ENCODE results near the gene KRT25.

DNA sequence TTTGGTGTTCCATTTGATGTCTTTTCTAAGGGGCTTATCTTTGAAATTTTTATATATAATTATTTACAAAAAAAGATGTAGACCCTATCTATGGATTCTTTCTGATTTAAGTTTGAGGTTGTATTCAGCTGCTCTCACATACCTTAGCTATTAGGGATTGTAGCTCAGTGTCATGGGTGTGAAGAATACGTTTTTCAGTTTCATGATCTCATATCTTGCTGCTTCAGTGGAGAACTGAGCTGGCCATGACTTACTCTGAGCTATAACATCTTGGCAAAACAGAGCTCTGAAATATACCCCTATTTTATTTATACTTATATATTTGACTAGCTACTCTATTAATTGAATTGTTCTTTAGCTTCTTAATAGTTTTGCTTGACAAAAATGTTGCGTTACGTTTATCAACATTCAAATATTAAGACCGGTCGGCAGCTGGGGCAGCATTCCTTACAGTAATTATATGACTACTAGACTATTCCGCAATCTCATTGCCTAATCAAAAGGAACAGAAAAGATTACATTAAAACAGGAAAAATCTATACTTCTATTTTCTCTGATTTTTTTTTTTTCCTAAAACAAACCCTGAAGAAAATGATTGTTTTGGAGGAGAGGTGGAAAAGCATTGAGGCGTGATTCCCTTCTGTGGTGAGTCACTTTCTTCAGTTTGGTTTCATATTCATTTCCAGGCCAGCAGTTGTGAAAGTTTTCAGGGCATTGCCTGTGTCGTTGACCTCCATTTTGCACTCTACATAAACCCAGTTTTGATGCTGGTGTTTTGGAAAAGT lies 27.5 kb downstream of the KRT25 start:
- TF ChIP-seq JUN (IDR thresholded peaks at IDR 0.05; ENCODE audit: borderline replicate concordance, insufficient read depth, insufficient read length, low read depth) (no peak), GATA2 (IDR thresholded peaks at IDR 0.05; ENCODE audit: insufficient read depth, insufficient read length, low read depth, low read length) (no peak)

Measured in endothelial cell of umbilical vein (primary cell).